Left ventricle myocardium inferior (tissue), 1 donor: Measurements from ENCODE around the gene SEBOX. TPM values are rescaled to one million over a fixed set of nuclear protein-coding genes. Genes with fewer than 3 reads are reported as not detected.

Experiments
- DNase-seq: peaks from one replicate; pipeline ENCODE4 v3.0.0-alpha.2; 2020
- H3K27ac ChIP-seq: fragments of 200-600 bp; replicated peaks from 2 replicates; pipeline ENCODE4 v1.8.0; 2021
- H3K27me3 ChIP-seq: fragments of 200-600 bp; 2 replicates; pipeline ENCODE4 v1.8.0; 2021; ENCODE audit warnings: low read depth
- H3K36me3 ChIP-seq: fragments of 200-600 bp; 2 replicates; pipeline ENCODE4 v1.8.0; 2021
- H3K4me1 ChIP-seq: fragments of 200-600 bp; 2 replicates; pipeline ENCODE4 v1.8.0; 2021
- H3K4me3 ChIP-seq: fragments of 200-600 bp; 2 replicates; pipeline ENCODE4 v1.8.0; 2021; ENCODE audit warnings: mild to moderate bottlenecking, moderate library complexity
- H3K9me3 ChIP-seq: fragments of 200-600 bp; replicated peaks from 2 replicates; pipeline ENCODE4 v1.8.0; 2021
- intact Hi-C: fragments of 100-400 bp; cut with micrococcal nuclease; formaldehyde crosslinking; loops from one replicate; pipeline ENCODE4 v1.11.0; 2022
- total RNA-seq: library from RNA; stranded (reverse); fragmentation: NEBNext Ultra II Directional; extraction: Animal tissue kit (Norgen Biotek cat#: 25700); gene quantifications from one replicate; pipeline ENCODE4 v1.2.1, GENCODE V29; 2021
- TF ChIP-seq, protein P1 (sequence below): fragments of 200-600 bp; IDR thresholded peaks from 2 replicates; pipeline ENCODE4 v1.8.0; 2021; ENCODE audit warnings: antibody characterized with exemption, mild to moderate bottlenecking, borderline replicate concordance
- donor health status: DM: no; HTN: yes; CAD: no; lungs with severe emphysema.

The SEBOX gene
- total RNA-seq, 1 donor from 2014 or later: not detected

DNA sequence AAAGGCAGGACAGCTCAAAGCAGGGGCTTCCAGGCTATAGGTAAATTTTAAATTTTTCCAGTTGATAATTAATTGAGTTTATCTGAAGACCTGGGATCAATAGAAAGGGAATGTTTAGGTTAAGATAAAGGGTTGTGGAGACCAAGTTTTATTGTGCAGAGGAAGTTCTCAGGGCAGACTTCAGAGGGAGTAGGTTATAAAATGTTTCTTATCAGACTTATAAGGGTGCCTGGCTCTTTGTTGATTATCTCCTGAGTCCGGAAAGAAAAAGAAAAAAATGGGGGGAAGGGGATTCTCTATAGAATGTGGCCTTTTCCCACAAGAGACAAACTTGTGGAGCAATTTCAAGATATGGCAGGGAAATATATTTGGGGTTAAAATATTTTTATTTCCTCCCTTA, 25.1 kb upstream of the SEBOX start:
- H3K4me3 ChIP-seq: no peak overlapping the region
- H3K9me3 ChIP-seq: no peaks in the 10 kb centered on the region
- no peak for DNase-seq
- TF ChIP-seq, protein P1, sequence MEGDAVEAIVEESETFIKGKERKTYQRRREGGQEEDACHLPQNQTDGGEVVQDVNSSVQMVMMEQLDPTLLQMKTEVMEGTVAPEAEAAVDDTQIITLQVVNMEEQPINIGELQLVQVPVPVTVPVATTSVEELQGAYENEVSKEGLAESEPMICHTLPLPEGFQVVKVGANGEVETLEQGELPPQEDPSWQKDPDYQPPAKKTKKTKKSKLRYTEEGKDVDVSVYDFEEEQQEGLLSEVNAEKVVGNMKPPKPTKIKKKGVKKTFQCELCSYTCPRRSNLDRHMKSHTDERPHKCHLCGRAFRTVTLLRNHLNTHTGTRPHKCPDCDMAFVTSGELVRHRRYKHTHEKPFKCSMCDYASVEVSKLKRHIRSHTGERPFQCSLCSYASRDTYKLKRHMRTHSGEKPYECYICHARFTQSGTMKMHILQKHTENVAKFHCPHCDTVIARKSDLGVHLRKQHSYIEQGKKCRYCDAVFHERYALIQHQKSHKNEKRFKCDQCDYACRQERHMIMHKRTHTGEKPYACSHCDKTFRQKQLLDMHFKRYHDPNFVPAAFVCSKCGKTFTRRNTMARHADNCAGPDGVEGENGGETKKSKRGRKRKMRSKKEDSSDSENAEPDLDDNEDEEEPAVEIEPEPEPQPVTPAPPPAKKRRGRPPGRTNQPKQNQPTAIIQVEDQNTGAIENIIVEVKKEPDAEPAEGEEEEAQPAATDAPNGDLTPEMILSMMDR: no peak
- H3K27me3 ChIP-seq: no peaks in the 10 kb centered on the region
- H3K36me3 ChIP-seq: peaks cover 74% of the 10 kb centered on the region
- no peak overlapping the region for H3K27ac ChIP-seq
- H3K4me1 ChIP-seq: peaks cover 5% of the 10 kb centered on the region
- intact Hi-C loops: no loop called here

DNA sequence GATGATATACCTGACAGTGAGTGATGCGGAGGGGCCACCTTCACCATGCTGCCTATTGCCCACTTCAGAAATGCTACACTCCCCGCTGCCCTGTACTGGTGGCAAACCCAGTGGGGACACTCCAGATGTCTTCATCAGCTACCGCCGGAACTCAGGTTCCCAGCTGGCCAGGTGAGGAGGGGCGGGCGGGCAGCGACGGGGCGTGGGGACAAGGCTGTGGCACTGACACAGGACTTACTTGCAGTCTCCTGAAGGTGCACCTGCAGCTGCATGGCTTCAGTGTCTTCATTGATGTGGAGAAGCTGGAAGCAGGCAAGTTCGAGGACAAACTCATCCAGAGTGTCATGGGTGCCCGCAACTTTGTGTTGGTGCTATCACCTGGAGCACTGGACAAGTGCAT, 23.1 kb upstream of the SEBOX start:
- no peak for DNase-seq
- TF ChIP-seq, protein P1: no peak
- H3K27me3 ChIP-seq: no peaks in the 10 kb centered on the region
- peaks cover 16% of the 10 kb centered on the region for H3K4me1 ChIP-seq
- H3K9me3 ChIP-seq: no peaks in the 10 kb centered on the region
- no peak overlapping the region for H3K27ac ChIP-seq
- H3K4me3 ChIP-seq: no peak overlapping the region
- H3K36me3 ChIP-seq: peaks cover 55% of the 10 kb centered on the region
- intact Hi-C loops: no loop called here

DNA sequence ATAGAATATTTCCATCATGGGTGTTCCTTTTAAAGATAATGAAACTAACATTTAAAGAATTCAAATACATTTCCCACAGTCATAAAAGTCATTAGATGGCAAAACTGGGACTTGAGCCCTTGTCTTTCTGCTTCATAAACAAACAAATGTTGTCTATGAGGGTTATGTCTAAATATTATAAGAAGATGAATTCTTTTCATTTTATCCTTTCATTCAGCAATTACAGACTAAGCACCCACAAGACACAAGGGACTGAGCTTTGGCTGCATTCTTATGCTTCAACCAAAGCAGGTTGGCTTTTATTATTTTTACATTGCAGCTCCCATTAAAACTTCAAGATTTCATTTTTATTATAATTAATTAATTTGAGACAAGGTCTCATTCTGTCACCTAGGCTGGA, 21.4 kb upstream of the SEBOX start:
- Histone ChIP-seq H3K27me3 (no peaks in the 10 kb centered on the region), H3K4me3 (no peak overlapping the region), H3K9me3 (no peaks in the 10 kb centered on the region), H3K27ac (no peak overlapping the region), H3K36me3 (peaks cover 41% of the 10 kb centered on the region), H3K4me1 (peaks cover 20% of the 10 kb centered on the region)
- no peak for DNase-seq
- TF ChIP-seq, protein P1: no peak
- intact Hi-C loops: no loop called here

DNA sequence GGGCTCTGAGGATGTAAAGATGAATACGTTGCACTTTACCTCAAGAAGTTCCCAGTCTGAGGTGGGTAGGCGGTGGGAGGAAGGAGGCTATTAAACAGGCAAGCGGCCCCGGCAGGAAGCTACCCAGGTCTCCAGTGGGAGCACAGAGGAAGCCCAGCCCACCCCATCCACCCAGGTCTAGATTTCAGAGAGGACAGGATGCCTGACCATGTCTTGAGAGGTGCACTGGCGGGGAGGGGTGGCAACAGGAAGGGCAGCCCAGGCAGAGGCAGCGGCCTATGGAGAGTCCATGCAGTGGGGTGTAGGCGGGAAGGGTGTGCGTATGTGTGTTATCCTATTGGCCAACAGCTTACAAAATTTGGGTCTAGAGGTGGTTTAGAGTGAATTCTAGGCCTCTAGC, 20.4 kb upstream of the SEBOX start:
- H3K27me3 ChIP-seq: no peaks in the 10 kb centered on the region
- no peak for DNase-seq
- TF ChIP-seq, protein P1: no peak
- H3K4me1 ChIP-seq: peaks cover 26% of the 10 kb centered on the region
- no peaks in the 10 kb centered on the region for H3K9me3 ChIP-seq
- H3K4me3 ChIP-seq: peak overlapping the region; percentile 67
- no peak overlapping the region for H3K27ac ChIP-seq
- peaks cover 31% of the 10 kb centered on the region for H3K36me3 ChIP-seq
- intact Hi-C loops: no loop called here

DNA sequence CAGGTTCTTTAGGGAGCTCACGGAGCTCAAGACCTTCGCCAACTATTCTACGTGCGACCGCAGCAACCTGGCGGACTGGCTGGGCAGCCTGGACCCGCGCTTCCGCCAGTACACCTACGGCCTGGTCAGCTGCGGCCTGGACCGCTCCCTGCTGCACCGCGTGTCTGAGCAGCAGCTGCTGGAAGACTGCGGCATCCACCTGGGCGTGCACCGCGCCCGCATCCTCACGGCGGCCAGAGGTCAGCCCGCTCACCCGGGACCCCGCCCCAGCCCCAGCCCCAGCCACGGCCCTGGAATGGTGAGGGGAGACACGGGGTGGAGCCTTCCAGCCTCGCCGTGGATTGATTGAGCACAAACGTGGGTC, 20.0 kb upstream of the SEBOX start:
- H3K27ac ChIP-seq: no peak overlapping the region
- no peaks in the 10 kb centered on the region for H3K27me3 ChIP-seq
- TF ChIP-seq, protein P1: no peak
- no peak for DNase-seq
- H3K4me1 ChIP-seq: peaks cover 26% of the 10 kb centered on the region
- peaks cover 27% of the 10 kb centered on the region for H3K36me3 ChIP-seq
- intact Hi-C loops: no loop called here
- H3K4me3 ChIP-seq: peak overlapping the region; percentile 67
- no peaks in the 10 kb centered on the region for H3K9me3 ChIP-seq
